HEK293 (cell line): ENCODE measurements around the gene ECM2.

Experiments
- CTCF ChIA-PET: fragments of 350-600 bp; formaldehyde crosslinking; extraction: SDS; loops from one replicate; lab custom pipeline; 2021; ENCODE audit warnings: antibody characterized with exemption; lab: Yijun Ruan, JAX
- POLR2A ChIA-PET: fragments of 300-600 bp; formaldehyde crosslinking; extraction: SDS; loops from one replicate; lab custom pipeline; 2020; ENCODE audit warnings: antibody characterized with exemption, inconsistent platforms; lab: Yijun Ruan, JAX
- H3K27ac ChIP-seq: fragments of 200-500 bp; sonication (Bioruptor generic); 2 replicates; pipeline ENCODE4 v1.5.1; 2014; ENCODE audit warnings: low read depth, low read length, control low read depth, inconsistent platforms; ENCODE audit errors: extremely low read depth
- H3K36me3 ChIP-seq, 2 experiments: fragments of 200-500 bp in 1 of 2; sonication (Bioruptor generic) in 1 of 2; 1 replicate in 1 of 2; 2 replicates in 1 of 2; pipeline ENCODE4 v1.5.1; 2014 to 2017; ENCODE audit warnings: inconsistent platforms in 2 of 2, low read length in 2 of 2; ENCODE audit not compliant: control insufficient read depth in 2 of 2, insufficient read depth in 1 of 2
- H3K4me1 ChIP-seq: fragments of 200-500 bp; sonication (Bioruptor generic); 2 replicates; pipeline ENCODE4 v1.5.1; 2014; ENCODE audit warnings: mild to moderate bottlenecking, low read length, inconsistent platforms; ENCODE audit not compliant: control insufficient read depth, insufficient read depth
- H3K4me3 ChIP-seq: 2 replicates; pipeline ENCODE4 v1.5.1; 2011; ENCODE audit warnings: low read depth, mild to moderate bottlenecking, control low read depth, low read length, moderate library complexity
- H3K9me3 ChIP-seq: fragments of 200-500 bp; sonication (Bioruptor generic); 2 replicates; pipeline ENCODE4 v1.5.1; 2014; ENCODE audit warnings: low read depth, low read length, inconsistent platforms; ENCODE audit not compliant: control insufficient read depth, insufficient read depth
- CTCF ChIP-seq: fragments of 450-650 bp; formaldehyde crosslinking; IDR thresholded peaks from 2 replicates; pipeline ENCODE4 v1.5.1; 2016; ENCODE audit warnings: missing biosample characterization, missing genetic modification characterization
- SETDB1 ChIP-seq: IDR thresholded peaks from one replicate; pipeline ENCODE4 v1.6.1; 2017; ENCODE audit warnings: mild to moderate bottlenecking, low read length, moderate library complexity, mixed read lengths; ENCODE audit not compliant: insufficient read length
- ZBTB7A ChIP-seq: fragments of 450-650 bp; formaldehyde crosslinking; IDR thresholded peaks from 2 replicates; pipeline ENCODE4 v1.5.1; 2016; ENCODE audit warnings: low read depth, missing biosample characterization, missing genetic modification characterization
- ZBTB8A ChIP-seq: fragments of 450-650 bp; formaldehyde crosslinking; IDR thresholded peaks from 2 replicates; pipeline ENCODE4 v1.5.1; 2016; ENCODE audit warnings: missing biosample characterization, missing genetic modification characterization
- ZNF10 ChIP-seq: fragments of 450-650 bp; formaldehyde crosslinking; IDR thresholded peaks from 2 replicates; pipeline ENCODE4 v1.5.1; 2017; ENCODE audit warnings: missing biosample characterization, missing genetic modification characterization
- ZNF202 ChIP-seq: fragments of 450-650 bp; formaldehyde crosslinking; IDR thresholded peaks from 2 replicates; pipeline ENCODE4 v1.5.1; 2016; ENCODE audit warnings: missing biosample characterization, missing genetic modification characterization, borderline replicate concordance
- ZNF518A ChIP-seq: fragments of 450-650 bp; formaldehyde crosslinking; conservative IDR thresholded peaks from 2 replicates; pipeline ENCODE4 v1.5.1; 2016; ENCODE audit warnings: low read depth, missing biosample characterization, missing genetic modification characterization
- ZNF521 ChIP-seq: fragments of 450-650 bp; formaldehyde crosslinking; IDR thresholded peaks from 2 replicates; pipeline ENCODE4 v1.5.1; 2017; ENCODE audit warnings: missing biosample characterization, mild to moderate bottlenecking, missing genetic modification characterization
- ZNF548 ChIP-seq: fragments of 450-650 bp; formaldehyde crosslinking; IDR thresholded peaks from 2 replicates; pipeline ENCODE4 v1.5.1; 2016; ENCODE audit warnings: missing biosample characterization, missing genetic modification characterization
- ZNF549 ChIP-seq: fragments of 450-650 bp; IDR thresholded peaks from 2 replicates; pipeline ENCODE4 v1.5.1; 2018; ENCODE audit warnings: missing biosample characterization, missing genetic modification characterization, mild to moderate bottlenecking, inconsistent platforms, moderate library complexity
- ZNF621 ChIP-seq: fragments of 450-650 bp; formaldehyde crosslinking; IDR thresholded peaks from 2 replicates; pipeline ENCODE4 v1.5.1; 2017; ENCODE audit warnings: missing biosample characterization, missing genetic modification characterization
- ZNF624 ChIP-seq: fragments of 450-650 bp; formaldehyde crosslinking; IDR thresholded peaks from 2 replicates; pipeline ENCODE4 v1.5.1; 2017; ENCODE audit warnings: missing biosample characterization, missing genetic modification characterization
- ZNF792 ChIP-seq: fragments of 450-650 bp; formaldehyde crosslinking; IDR thresholded peaks from 2 replicates; pipeline ENCODE4 v1.5.1; 2016; ENCODE audit warnings: missing biosample characterization, missing genetic modification characterization
- ZSCAN23 ChIP-seq: fragments of 450-650 bp; formaldehyde crosslinking; IDR thresholded peaks from 2 replicates; pipeline ENCODE4 v1.5.1; 2016; ENCODE audit warnings: missing biosample characterization, missing genetic modification characterization
- ZSCAN30 ChIP-seq: fragments of 450-650 bp; IDR thresholded peaks from 2 replicates; pipeline ENCODE4 v1.5.1; 2018; ENCODE audit warnings: missing biosample characterization, mild to moderate bottlenecking, missing genetic modification characterization, moderate library complexity
- TF ChIP-seq, protein P1 (sequence below): fragments of 450-650 bp; formaldehyde crosslinking; IDR thresholded peaks from 2 replicates; pipeline ENCODE4 v1.5.1; 2016; ENCODE audit warnings: missing biosample characterization, missing genetic modification characterization
- TF ChIP-seq, protein P2 (sequence below): fragments of 450-650 bp; formaldehyde crosslinking; IDR thresholded peaks from 2 replicates; pipeline ENCODE4 v1.5.1; 2016; ENCODE audit warnings: missing biosample characterization, missing genetic modification characterization
- TF ChIP-seq, protein P3 (sequence below): fragments of 450-650 bp; formaldehyde crosslinking; IDR thresholded peaks from 2 replicates; pipeline ENCODE4 v1.5.1; 2016; ENCODE audit warnings: missing biosample characterization, missing genetic modification characterization

Gene ECM2

DNA sequence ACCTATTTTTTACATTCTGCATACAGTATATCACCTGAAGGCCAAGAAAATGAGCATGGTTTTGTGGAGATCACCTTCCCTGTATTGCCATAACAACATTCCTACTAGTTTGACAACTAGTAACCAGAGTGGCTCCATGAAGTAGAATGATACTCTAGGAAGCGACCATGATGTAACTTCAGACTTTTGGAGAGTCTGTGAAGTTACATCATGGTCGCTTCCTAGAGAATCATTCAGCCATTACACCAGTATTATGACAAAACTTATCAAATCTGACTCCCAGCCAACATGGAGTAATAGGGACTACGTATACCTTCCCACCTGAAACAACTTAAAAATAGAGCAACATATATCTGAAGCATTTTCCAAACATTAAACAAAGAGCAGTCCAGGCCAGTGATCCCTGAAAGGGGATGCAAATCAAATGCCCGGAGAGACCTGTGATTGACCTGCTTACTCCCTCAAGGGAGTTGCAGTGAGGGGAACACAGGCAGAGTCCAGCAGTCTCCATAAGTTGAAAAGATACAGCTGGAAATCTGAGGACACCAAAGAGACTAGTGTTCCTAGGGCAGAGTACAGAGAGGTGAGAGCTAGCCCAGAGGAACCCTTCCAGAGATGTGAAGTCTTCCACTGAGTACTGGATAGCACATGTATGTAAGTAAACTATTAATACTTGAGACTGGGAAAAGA, 7.8 kb downstream of the ECM2 start:
- H3K4me1 ChIP-seq = no peaks in the 10 kb centered on the region
- CTCF ChIA-PET = interaction anchor here (0.6 kb wide), 1 partner anchor 272 kb away, joined by 4 read pairs; no protein-coding TSS in a partner anchor
- no peaks in the 10 kb centered on the region for H3K36me3 ChIP-seq
- H3K27ac ChIP-seq = no peak overlapping the region
- no peaks in the 10 kb centered on the region for H3K9me3 ChIP-seq
- no peak overlapping the region for H3K4me3 ChIP-seq
- TF ChIP-seq ZNF202 (tag by site-specific recombination) (no peak), ZBTB7A (tag by site-specific recombination) (no peak), ZNF624 (tag by site-specific recombination) (no peak), ZNF549 (tag by site-specific recombination) (no peak), ZNF518A (tag by site-specific recombination) (no peak), ZNF621 (tag by site-specific recombination) (no peak)
- TF ChIP-seq, protein P1, sequence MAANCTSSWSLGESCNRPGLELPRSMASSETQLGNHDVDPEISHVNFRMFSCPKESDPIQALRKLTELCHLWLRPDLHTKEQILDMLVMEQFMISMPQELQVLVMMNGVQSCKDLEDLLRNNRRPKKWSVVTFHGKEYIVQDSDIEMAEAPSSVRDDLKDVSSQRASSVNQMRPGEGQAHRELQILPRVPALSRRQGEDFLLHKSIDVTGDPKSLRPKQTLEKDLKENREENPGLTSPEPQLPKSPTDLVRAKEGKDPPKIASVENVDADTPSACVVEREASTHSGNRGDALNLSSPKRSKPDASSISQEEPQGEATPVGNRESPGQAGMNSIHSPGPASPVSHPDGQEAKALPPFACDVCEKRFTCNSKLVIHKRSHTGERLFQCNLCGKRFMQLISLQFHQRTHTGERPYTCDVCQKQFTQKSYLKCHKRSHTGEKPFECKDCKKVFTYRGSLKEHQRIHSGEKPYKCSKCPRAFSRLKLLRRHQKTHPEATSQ (tag by site-specific recombination) = no peak
- POLR2A ChIA-PET = no interaction called here

DNA sequence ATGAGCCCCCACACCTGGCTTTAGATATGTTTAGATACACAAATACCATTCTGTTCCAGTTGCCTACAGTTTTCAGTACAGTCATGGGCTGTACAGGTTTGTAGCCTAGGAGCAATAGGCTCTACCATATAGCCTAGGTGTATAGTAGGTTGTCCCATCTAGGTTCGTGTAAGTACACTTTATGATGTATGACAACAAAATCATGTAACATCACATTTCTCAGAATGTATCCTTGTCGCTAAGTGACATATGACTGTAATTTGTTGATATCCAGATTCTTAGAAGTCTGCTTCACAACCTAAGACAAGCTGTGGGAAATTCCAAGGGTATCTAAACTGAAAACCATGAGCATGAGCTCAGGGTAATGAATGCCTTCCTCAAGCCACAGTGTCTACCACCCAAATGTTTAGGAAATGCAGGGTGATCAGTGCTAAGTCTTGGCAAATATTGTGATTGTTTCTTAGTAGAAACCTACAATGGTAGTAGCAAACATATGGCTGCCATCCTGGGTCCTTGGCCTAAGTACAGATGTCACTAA, 8.4 kb downstream of the ECM2 start:
- TF ChIP-seq, protein P2, sequence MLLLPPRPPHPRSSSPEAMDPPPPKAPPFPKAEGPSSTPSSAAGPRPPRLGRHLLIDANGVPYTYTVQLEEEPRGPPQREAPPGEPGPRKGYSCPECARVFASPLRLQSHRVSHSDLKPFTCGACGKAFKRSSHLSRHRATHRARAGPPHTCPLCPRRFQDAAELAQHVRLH (tag by site-specific recombination) = no peak
- TF ChIP-seq, protein P3, sequence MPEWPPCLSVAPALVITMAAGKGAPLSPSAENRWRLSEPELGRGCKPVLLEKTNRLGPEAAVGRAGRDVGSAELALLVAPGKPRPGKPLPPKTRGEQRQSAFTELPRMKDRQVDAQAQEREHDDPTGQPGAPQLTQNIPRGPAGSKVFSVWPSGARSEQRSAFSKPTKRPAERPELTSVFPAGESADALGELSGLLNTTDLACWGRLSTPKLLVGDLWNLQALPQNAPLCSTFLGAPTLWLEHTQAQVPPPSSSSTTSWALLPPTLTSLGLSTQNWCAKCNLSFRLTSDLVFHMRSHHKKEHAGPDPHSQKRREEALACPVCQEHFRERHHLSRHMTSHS (tag by site-specific recombination) = no peak
- TF ChIP-seq CTCF (tag by site-specific recombination) = no peak
- no peak for TF ChIP-seq SETDB1
- no peak for TF ChIP-seq ZNF792 (tag by site-specific recombination)
- no peak for TF ChIP-seq ZSCAN30 (tag by site-specific recombination)
- TF ChIP-seq ZNF521 (tag by site-specific recombination) = no peak
- no peak for TF ChIP-seq ZBTB8A (tag by site-specific recombination)
- no peak for TF ChIP-seq ZNF202 (tag by site-specific recombination)
- TF ChIP-seq ZNF10 = no peak
- no peak for TF ChIP-seq ZNF548 (tag by site-specific recombination)
- TF ChIP-seq ZSCAN23 (tag by site-specific recombination) = no peak
- Histone ChIP-seq H3K36me3 (no peaks in the 10 kb centered on the region), H3K4me1 (no peaks in the 10 kb centered on the region), H3K27ac (no peak overlapping the region), H3K4me3 (no peak overlapping the region), H3K9me3 (no peaks in the 10 kb centered on the region)
- CTCF ChIA-PET = no interaction called here
- POLR2A ChIA-PET = no interaction called here
